Measurements from ENCODE around the gene HNRNPUL1. TPM values are rescaled to one million over a fixed set of nuclear protein-coding genes. Genes with fewer than 3 reads are reported as not detected.

The HNRNPUL1 gene
- total and polyA plus RNA-seq, 9 of the 15 experiments (the other 6 are each of a cell fraction or from before 2014, with no cell fraction given), result 7.3 to 211 (median 85.0) TPM

DNA sequence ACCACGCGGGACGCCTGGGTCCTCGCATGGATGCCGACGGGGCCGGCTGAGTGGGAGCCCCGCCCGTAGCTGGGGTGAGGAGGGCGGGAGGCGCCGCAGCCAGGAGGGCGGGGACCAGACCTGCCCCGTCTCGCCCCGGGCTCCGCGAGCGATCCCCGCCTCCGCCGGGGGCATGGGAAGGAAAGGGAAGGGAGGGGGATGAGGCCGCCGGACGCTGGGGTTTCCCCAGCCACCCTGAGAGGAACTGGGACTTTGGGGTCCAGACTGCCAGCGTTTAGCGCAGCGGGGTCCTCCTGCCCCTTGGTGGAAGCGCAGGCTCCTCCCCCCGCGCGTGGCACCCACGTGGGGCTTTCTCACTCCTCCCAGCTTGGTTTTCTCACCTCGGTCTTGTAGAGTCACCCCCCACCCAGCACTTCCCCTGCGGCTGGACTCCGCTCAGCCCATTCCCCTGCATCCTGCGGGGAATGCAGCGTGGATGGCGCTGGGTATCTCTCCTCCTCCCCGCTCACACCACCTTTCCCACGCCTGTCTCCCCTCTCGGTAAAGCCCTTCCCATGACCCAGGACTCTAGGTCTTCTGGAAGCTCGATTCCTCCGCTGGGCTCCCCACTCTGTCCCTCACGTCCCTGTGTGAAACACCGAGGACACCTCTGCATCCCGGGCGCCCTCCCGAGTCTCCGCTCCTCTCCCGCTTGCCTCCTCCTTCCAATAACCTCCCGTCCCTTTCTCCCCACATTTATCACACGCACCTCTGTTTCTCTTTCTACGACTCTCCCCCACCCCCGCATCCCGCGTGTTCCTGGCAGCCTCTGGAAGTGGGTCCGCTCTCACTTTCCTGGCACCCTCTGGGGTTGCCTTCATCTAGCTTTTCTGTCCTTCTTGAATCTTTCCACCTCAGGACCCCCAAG is 87.4 kb downstream of the HNRNPUL1 start (continued):
- no peak for TF ChIP-seq ZNF133 (CRISPR knock-in tag; IDR thresholded peaks at IDR 0.05)
- TF ChIP-seq ARID1B (IDR thresholded peaks at IDR 0.05), result no peak
- no peak for TF ChIP-seq POLR2AphosphoS2 (IDR thresholded peaks at IDR 0.05; ENCODE audit: low read length)
- TF ChIP-seq, protein P1, sequence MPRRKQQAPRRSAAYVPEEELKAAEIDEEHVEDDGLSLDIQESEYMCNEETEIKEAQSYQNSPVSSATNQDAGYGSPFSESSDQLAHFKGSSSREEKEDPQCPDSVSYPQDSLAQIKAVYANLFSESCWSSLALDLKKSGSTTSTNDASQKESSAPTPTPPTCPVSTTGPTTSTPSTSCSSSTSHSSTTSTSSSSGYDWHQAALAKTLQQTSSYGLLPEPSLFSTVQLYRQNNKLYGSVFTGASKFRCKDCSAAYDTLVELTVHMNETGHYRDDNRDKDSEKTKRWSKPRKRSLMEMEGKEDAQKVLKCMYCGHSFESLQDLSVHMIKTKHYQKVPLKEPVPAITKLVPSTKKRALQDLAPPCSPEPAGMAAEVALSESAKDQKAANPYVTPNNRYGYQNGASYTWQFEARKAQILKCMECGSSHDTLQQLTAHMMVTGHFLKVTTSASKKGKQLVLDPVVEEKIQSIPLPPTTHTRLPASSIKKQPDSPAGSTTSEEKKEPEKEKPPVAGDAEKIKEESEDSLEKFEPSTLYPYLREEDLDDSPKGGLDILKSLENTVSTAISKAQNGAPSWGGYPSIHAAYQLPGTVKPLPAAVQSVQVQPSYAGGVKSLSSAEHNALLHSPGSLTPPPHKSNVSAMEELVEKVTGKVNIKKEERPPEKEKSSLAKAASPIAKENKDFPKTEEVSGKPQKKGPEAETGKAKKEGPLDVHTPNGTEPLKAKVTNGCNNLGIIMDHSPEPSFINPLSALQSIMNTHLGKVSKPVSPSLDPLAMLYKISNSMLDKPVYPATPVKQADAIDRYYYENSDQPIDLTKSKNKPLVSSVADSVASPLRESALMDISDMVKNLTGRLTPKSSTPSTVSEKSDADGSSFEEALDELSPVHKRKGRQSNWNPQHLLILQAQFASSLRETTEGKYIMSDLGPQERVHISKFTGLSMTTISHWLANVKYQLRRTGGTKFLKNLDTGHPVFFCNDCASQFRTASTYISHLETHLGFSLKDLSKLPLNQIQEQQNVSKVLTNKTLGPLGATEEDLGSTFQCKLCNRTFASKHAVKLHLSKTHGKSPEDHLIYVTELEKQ (CRISPR knock-in tag; IDR thresholded peaks at IDR 0.05), result no peak
- TF ChIP-seq CCNT2 (IDR thresholded peaks at IDR 0.05; ENCODE audit: borderline replicate concordance, extremely low read depth, insufficient read length, low read depth, low read length), result peak; percentile 65
- peak; percentile 27; the same call in 1 of the 2 replicates for TF ChIP-seq PHF8 (IDR thresholded peaks at IDR 0.05; ENCODE audit: borderline replicate concordance, low read length)
- no peak for TF ChIP-seq NFRKB (IDR thresholded peaks at IDR 0.05; ENCODE audit: low read depth)
- TF ChIP-seq, protein P2, sequence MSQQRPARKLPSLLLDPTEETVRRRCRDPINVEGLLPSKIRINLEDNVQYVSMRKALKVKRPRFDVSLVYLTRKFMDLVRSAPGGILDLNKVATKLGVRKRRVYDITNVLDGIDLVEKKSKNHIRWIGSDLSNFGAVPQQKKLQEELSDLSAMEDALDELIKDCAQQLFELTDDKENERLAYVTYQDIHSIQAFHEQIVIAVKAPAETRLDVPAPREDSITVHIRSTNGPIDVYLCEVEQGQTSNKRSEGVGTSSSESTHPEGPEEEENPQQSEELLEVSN (IDR thresholded peaks at IDR 0.05; ENCODE audit: borderline replicate concordance in 1 of 2, extremely low read depth in 1 of 2, insufficient read depth in 1 of 2, insufficient read length in 1 of 2, low read depth in 1 of 2, low read length in 1 of 2, poor library complexity in 1 of 2, severe bottlenecking in 1 of 2), result peak; percentile 38 to 67
- TF ChIP-seq, protein P3, sequence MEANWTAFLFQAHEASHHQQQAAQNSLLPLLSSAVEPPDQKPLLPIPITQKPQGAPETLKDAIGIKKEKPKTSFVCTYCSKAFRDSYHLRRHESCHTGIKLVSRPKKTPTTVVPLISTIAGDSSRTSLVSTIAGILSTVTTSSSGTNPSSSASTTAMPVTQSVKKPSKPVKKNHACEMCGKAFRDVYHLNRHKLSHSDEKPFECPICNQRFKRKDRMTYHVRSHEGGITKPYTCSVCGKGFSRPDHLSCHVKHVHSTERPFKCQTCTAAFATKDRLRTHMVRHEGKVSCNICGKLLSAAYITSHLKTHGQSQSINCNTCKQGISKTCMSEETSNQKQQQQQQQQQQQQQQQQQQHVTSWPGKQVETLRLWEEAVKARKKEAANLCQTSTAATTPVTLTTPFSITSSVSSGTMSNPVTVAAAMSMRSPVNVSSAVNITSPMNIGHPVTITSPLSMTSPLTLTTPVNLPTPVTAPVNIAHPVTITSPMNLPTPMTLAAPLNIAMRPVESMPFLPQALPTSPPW (CRISPR knock-in tag; IDR thresholded peaks at IDR 0.05), result peak; percentile 74
- no peak for TF ChIP-seq MIER1 (IDR thresholded peaks at IDR 0.05; ENCODE audit: low read depth)
- TF ChIP-seq ZBTB7A (IDR thresholded peaks at IDR 0.05; ENCODE audit: borderline replicate concordance, control insufficient read depth, low read depth, low read length), result peak; percentile 79; the same call in 1 of the 2 replicates
- peak; percentile 32; the same call in 1 of the 2 replicates for TF ChIP-seq ATF7 (IDR thresholded peaks at IDR 0.05)
- TF ChIP-seq JUND (IDR thresholded peaks at IDR 0.05; ENCODE audit: borderline replicate concordance, low read depth, low read length), result no peak
- 0 out of 3 replicates have a peak, but pooled peaks have one; percentile 6 for TF ChIP-seq JUND (tag; IDR thresholded peaks at IDR 0.05; ENCODE audit: borderline replicate concordance, low read depth, low read length)
- no peak for TF ChIP-seq HDAC8 (tag; IDR thresholded peaks at IDR 0.05)
- peak; percentile 50; the same call in 1 of the 2 replicates for TF ChIP-seq POLR2AphosphoS5 (IDR thresholded peaks at IDR 0.05; ENCODE audit: control insufficient read depth, insufficient read depth, low read depth, low read length)
- no peak for TF ChIP-seq NFE2L1 (tag; IDR thresholded peaks at IDR 0.05; ENCODE audit: borderline replicate concordance, low read depth)
- TF ChIP-seq, protein P4, sequence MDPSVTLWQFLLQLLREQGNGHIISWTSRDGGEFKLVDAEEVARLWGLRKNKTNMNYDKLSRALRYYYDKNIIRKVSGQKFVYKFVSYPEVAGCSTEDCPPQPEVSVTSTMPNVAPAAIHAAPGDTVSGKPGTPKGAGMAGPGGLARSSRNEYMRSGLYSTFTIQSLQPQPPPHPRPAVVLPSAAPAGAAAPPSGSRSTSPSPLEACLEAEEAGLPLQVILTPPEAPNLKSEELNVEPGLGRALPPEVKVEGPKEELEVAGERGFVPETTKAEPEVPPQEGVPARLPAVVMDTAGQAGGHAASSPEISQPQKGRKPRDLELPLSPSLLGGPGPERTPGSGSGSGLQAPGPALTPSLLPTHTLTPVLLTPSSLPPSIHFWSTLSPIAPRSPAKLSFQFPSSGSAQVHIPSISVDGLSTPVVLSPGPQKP (CRISPR knock-in tag; IDR thresholded peaks at IDR 0.05), result no peak

All from K562 (cell line).